ENCODE results near the gene RPL22.

The RPL22 gene

DNA sequence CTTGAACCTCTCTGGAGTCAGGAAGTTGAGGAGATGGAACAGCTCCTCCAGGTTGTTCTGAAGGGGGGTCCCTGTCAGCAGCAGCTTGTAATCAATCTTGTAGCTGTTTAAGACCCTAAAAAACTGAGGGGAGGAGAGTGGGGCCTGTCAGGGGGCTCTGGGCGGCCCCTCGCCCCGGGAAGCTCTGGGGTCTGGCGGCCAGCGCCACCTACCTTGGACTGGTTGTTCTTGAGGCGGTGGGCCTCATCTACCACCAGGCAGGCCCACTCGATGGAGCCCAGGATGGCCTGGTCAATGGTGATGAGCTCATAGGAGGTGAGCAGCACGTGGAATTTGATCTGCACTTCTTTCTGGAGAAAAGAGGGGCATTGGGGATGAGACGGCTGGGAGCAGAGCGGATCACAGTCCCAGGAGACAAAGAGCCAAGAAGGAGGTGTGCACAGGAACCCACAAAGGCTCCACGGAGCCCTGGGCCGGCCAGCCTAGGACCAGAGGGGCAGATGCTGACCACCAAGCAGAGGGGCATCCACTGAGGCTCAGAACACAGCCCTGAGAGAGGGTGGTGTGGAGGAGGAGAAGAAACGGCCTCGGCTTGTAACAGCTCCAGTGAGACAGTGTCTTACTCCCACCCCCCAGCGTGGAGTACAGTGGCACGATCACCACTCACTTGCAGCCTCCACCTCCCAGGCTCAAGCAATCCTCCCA is 62.7 kb downstream of the RPL22 start:
- no peaks in the 10 kb centered on the region for H3K36me3 ChIP-seq (ENCODE audit: control insufficient read depth in 5 of 5, insufficient read depth in 5 of 5, low read length in 5 of 5)
- no peak overlapping the region for H3K27ac ChIP-seq (ENCODE audit: low read depth, low read length)
- H3K4me1 ChIP-seq (ENCODE audit: control insufficient read depth in 5 of 5, insufficient read depth in 5 of 5, low read length in 5 of 5), result no peaks in the 10 kb centered on the region
- no peak overlapping the region for H3K9ac ChIP-seq (ENCODE audit: low read length in 5 of 5)
- H3K9me3 ChIP-seq (ENCODE audit: control insufficient read depth in 5 of 5, low read length in 5 of 5), result peaks cover 6 to 9% (median 9%) of the 10 kb centered on the region in 5 donors
- H3K4me3 ChIP-seq (ENCODE audit: low read depth in 1 of 5, low read length in 5 of 5), result no peak overlapping the region
- peaks cover 12 to 19% (median 17%) of the 10 kb centered on the region in 5 donors for H3K27me3 ChIP-seq (ENCODE audit: control insufficient read depth in 5 of 5, insufficient read depth in 4 of 5, low read length in 5 of 5)
